GM23338 (cell line): Measurements from ENCODE around the gene PYGO1.
"Not testable (repeated sequence)": the region's sequence is repeated elsewhere in the genome, so short reads cannot be mapped to it uniquely, and the experiment has no call there.

Experiments used
- CTCF ChIP-seq, 2 experiments: fragments of 200-600 bp in 1 of 2; sonication (generic) in 1 of 2; conservative IDR thresholded peaks; 2 replicates each; pipeline versions ENCODE4 v1.5.1 to v1.6.1; 2016 to 2017; ENCODE audit warnings: antibody characterized with exemption in 2 of 2, low read depth in 2 of 2, mild to moderate bottlenecking in 2 of 2, moderate library complexity in 1 of 2
- STAT1 ChIP-seq: IDR thresholded peaks from one replicate; pipeline ENCODE4 v1.6.1; 2016; ENCODE audit warnings: antibody characterized with exemption; ENCODE audit not compliant: unreplicated experiment

- TF ChIP-seq STAT1; CTCF (conservative IDR thresholded peaks at IDR 0.05; ENCODE audit: low read depth in 2 of 2): not testable (repeated sequence)
Measured at GRCh38 chr15:55498109-55498938, 89.8 kb downstream of the PYGO1 start.
